HuH-7 (cell line): ENCODE data around the gene GMDS.

ENCODE experiments used
- DNase-seq: peaks from one replicate; pipeline ENCODE4 v3.0.0; 2011; ENCODE audit warnings: low spot score

The GMDS gene

DNA sequence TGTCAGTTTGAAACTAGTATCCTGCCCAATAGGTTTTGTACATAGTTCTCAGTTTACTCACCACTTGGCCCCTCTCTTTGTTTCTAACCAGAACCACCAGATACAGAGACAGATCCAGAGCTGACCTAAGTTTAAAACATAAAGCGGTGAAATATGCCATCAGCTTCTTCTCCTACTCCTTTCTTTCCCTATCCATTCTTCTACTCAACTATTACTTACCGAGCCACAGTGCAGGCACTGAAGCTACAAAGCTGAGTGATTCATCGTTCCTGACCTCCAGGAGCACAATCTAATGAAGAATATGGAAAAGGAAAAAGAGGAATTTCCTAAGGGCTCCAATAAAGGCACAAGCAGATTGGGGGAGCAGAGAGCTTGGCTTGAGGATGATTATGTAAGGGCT is 349.7 kb downstream of the GMDS start:
- DNase-seq: no peak

DNA sequence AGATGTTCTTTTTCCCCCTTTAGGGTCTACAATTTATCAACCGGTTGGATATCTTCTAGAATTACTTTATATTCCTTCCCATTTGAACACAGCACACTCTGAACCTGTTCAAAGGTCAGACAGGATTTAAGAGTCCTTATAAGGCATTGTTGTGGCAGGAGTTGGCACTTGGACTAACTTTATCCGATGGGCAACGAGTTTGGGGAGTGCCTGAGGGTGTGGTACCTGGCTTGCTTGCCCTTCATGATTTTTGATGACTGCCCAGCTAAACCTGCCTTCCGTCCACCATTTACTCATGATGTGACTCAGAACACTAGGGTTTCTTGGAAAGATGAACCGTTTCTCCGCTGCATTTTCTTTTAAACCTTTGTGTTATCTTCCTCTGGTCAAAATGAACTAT is 350.5 kb downstream of the GMDS start:
- no peak for DNase-seq

DNA sequence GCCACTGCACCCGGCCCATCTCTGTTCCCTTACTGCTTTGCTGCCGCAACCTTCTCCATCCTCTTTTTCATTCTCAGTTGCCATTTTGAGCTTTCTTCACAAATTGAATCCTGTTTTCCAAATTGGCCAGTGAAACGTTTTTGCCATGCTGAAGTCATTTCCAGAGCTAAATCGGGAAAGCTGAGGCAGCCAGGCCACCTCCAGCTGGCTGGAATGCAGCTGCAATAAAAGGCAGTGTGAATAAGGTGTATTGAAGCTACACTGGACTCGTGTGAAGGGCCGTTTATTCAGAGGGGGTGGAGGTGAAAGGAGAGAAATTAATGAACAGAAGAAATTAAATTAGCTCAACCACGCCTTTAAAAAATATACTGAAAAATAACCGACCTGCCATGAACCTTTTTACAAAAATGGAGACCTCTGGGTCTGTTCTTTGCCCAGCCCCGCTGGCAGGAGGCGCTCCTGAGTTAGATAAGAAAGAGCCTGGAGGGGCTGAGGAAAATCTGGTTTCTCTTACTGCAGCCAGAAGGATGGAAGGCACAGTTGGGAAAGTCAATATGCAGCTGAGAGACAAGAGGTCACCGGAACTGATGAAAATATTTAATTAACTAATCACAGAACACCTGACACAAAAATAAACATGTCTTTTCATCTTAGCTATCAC is 351.8 kb downstream of the GMDS start:
- no peak for DNase-seq

- no peak for DNase-seq
Observed at GRCh38 chr6:1892716-1893115, 352.7 kb downstream of the GMDS start.

DNA sequence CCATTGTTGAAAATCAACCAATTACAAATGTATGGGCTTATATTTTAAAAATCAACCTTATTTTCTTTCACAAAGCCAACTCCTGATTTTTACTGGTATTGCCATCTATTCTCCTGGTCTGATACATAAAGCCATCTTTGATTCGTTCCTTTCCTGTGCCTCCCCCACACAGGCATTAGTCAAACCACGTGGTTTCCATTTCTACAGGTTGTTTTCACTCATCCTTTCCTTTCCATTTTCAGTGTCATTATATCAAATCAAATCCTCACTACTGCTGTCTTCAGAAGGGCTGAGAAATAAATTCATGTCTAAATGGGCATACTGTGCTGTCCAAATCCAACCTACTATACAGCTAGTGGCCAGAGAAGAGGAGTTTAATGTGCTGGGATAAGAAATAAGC is 354.4 kb downstream of the GMDS start:
- DNase-seq: no peak

DNA sequence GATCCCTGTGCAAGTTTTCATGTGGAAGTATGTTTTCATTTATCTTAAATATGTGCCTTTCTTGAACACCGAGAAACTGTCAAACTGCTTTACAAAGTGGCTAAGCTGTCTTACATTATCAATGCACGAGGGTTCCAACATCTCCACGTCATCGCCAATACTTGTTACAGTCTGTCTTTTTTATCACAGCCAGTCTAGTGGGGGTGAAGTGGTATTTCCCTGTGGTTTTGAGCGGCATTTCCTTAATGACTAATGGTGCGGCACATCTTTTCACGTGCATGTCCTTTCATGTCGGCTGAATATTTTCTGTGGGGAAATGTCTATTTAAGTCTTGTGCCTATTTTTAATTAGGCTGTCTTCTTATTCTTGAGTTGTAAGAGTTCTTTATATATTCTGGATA is 355.3 kb downstream of the GMDS start:
- DNase-seq: no peak

DNA sequence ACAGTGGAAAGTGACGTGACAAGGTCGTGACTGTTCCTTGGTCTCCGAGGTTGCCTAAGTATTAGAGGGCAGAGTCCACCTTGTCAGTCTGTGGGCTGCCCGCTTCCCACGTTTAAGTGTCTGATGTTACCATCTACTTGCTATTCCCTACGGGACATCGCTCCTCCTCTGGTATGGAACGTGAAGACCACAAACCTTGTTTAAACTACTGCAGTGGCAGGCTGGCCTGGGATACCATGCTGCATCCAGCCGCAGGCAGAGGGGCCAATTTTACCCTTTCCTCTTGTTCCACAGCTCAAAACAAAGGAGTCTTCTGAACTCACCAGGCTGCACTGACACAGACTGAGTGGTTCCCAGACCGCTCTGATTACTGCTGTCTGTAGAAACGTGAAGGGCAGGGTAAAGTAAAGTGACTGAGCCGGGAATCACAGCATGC is 359.8 kb downstream of the GMDS start:
- DNase-seq: no peak

DNA sequence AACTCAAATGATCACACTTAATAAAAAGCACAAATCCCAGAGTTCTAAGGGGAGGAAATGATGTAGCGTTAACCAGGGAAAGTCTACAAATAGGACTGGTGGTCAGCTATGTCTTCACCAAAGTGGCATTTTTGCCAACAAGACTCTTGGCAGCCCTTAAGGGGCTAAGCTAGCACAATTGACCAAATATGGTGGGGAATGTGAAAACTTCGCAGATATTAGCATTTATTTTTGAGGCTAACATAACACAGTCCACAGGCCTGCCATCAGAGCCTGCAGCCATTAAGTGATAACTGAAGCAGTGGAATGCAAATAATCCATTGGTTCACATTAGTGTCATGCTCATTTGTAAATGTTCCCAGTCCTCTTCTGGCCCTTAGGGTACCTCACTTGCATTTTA is 361.1 kb downstream of the GMDS start:
- DNase-seq: no peak

DNA sequence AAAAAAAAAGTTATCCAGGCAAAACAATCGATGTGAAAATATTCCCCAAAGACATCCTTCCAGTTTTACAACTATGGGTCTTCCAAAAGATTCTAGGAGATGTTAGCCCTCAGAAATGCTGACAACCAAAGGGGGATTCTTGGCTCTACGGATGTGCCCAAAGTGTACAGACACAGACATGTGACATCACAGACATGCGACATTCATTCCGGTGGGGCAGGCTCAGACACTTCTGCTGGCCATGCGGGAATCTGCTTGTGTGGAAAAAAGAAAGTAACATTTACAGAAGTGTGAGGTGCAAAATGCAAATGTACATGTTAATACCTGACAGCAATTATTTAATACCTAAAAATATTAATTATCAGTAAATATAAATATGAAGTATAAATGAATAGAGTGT is 367.1 kb downstream of the GMDS start:
- DNase-seq: no peak

- DNase-seq: no peak
Observed at GRCh38 chr6:1873781-1874180, 371.6 kb downstream of the GMDS start.

DNA sequence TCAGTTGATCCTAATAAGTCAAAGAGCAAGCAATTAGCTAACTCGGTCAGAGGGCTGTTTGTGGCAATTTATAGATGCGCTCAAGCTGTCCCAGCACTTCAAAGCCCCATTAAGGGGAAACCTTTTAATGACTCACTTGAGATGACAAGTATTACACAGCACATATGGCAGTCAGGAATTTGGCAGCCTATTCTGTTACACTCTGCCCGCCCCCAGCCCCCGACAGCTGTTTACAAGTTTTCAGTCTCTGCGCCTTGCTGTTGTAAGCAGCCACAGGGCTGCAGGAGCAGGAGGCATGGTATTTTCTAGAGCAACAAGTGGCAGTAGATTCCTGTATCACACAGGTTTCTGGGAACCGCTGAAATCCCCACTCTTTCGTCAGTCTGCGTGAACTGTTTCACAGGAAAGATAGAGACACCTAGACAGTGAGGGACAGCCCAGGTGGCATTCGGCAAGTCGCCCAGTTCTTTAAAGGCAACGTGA is 372.7 kb downstream of the GMDS start:
- no peak for DNase-seq

DNA sequence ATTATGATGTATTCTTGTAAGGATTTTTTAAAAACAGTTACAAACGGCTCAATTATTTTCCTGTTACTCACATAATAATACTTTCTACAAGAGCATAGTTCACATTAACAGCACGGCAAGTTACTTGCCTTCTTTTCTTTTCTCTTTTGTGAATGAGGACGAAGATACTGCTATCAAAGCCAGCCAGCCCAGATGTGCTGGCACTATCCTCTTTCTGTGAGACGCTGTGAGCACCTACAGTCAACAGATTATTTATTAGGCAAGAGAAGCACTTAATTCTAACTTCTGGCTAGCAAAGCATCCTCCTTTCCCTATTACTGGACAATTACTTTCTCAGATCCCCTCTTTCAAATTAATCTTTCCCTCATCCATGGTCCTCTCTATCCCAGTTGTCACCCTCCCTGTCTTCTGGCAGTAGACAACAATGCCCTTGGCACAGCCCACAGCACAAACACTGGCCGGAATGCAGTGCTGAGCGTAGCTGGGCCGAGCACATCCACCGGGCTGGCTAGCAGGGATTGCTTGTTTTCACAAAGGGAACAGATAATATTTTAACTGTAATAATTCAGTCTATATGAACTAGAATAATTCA is 373.6 kb downstream of the GMDS start:
- DNase-seq: no peak

GRCh38 chr6:1870932-1871331 is 374.5 kb downstream of the GMDS start:
- no peak for DNase-seq

DNA sequence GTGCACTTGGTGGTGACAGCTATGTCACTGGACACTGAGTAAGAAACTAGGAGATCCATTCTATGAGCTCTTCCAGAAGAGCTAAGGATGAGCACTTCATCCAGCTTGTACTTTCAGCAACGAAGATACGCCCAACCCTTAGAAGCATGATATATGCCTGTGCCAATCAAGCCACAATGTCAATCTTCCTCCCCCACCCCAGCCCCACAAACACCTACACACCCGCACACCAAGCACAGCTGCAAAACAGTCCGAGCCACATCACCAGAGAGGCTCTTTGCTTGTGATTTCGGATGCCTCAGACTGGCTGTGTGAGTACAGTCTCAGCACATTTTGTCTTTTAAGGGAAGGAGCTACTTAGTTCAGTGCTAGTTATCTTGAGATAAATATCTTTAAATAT is 375.2 kb downstream of the GMDS start:
- no peak for DNase-seq

- no peak for DNase-seq
Observed at GRCh38 chr6:1869769-1870168, 375.6 kb downstream of the GMDS start.

- DNase-seq: no peak
Observed at GRCh38 chr6:1869308-1869707, 376.1 kb downstream of the GMDS start.

DNA sequence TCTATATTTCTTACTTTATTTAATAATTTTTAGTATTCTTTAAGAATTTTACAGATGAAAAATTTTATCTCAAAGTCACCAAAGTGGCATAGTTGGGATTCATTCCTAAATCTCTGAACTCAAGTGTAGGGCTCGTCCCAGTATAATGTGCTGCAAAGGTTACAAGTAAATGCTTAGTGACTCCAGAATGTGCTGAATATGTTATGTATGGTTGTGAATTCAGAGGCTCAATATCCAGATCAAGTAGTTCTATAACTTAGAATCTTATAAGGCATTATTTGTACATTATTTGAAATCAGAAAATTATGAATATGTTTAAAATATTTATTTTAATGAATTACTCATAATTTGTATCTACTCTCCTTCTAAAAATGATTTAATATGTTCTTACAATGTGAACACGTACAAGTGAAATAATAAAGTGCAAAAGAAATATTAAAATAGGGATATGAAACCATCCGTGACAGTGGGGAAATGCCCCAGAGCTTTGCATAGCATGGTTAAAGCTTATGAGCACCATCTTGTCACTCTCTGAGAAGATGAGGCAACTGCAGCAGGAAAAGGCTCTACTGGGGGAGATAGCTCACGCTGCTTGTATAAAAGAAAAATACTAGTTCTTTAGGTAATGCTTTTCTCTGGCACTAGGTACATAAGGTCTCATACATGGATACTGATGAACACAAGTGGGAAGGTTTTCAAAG is 376.7 kb downstream of the GMDS start:
- DNase-seq: no peak

GRCh38 chr6:1867197-1867596 is 378.2 kb downstream of the GMDS start:
- no peak for DNase-seq

DNA sequence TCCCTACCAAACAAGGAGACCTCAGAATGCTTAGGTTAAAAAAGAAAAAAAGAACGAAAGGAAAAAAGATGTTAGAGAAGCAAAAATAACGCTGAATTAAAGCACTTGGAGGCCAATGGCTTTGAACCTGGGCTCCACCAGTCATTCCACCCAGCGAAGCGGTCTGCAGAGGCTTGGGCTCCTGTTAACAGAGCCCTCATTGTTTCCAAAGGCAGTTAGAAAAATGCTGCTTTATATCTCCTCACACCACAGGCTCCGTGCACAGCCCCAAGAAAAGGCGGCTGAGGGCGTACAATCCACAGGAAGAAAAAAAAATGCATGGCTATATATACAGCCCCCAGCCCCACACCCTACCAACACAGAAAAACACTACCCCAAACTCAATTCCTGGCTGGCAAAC is 379.8 kb downstream of the GMDS start:
- peak; percentile 37 for DNase-seq

GRCh38 chr6:1864496-1864895 is 380.9 kb downstream of the GMDS start:
- DNase-seq: peak; percentile 28

DNA sequence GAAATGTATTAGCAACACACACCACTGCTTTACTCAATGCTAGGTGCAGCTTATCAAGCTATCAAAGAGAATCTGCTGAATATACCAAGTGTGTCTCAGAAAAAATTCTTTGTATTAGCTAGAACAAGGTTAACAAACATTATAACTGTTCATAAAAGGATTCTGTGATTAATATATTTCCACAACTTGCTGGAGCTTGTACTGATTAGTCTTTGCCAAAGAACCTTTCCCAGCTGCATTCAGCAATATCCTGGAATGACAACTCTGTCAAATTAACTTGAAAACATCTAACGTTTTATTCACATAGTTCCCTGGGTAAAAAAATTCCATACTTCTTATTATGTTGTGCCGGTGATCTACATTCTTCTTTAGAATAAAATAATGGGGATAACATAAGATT is 383.0 kb downstream of the GMDS start:
- DNase-seq: no peak

DNA sequence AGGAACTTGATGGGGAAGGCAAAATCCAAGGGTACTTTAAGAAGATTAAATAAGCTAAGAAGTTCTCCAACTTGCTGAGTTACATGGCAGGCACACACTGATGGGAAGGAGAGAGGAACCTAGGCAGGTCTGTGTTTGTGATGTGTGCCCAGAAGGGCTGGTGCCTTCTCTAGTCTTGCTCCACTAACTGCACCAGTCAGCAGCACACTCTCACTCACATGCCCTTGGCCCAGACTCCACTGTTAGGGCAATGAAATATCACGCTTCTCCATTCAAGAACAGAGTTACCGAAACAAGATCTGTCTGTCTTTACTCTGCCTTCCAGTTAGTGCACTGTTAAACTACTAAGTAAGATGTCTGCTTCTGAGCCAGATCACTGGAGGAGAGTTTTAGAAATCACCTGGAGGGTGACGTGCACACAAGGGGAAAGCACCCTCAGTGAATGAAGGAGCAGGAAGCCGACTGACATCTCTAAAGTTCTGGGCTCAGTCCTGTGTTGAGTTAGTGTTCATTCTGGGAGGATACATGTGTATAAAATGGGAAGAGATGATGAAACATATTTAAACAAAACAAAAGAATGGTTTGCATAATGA is 384.6 kb downstream of the GMDS start:
- no peak for DNase-seq

DNA sequence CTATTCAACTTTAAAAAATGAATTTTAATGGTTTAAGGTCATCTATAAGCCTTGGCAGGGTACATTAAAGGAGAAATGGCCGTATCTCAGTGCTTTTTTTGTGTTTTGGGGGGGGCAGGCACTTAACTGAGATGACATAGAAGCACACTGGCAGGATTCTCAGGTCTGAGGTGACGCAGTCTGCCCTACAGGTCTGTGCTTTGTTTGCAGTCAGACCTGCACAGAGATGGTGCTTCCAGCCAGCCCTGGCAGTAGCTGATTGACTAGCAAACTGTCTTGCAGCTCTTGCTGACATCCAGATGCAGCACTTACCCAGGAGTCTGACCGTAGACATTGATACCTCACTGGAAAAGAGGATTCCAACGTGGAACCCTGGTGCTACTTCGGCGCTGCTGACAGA is 386.5 kb downstream of the GMDS start:
- no peak for DNase-seq
